Thymus (tissue), 11 donors: ENCODE results near the gene ALDH1L1. TPM values are rescaled to one million over a fixed set of nuclear protein-coding genes. Genes with fewer than 3 reads are reported as not detected.

Experiments used
- DNase-seq, 9 donors: peaks; one replicate each; pipeline ENCODE4 v3.0.0-alpha.2; 2013; ENCODE audit warnings: low spot score in 9 of 9, low read depth in 6 of 9, missing footprints in 1 of 9
- H3K27ac ChIP-seq, 2 donors: one replicate each; pipeline ENCODE4 v1.5.1; 2013; ENCODE audit warnings: control low read depth in 1 of 2, low read depth in 1 of 2, low read length in 1 of 2, mild to moderate bottlenecking in 1 of 2, moderate library complexity in 1 of 2
- H3K27me3 ChIP-seq, 2 donors: one replicate each; pipeline ENCODE4 v1.5.1; 2013; ENCODE audit warnings: low read length in 1 of 2; ENCODE audit not compliant: control insufficient read depth in 2 of 2, insufficient read depth in 1 of 2
- H3K36me3 ChIP-seq, 2 donors: one replicate each; pipeline ENCODE4 v1.5.1; 2013; ENCODE audit warnings: low read length in 1 of 2, mild to moderate bottlenecking in 1 of 2, moderate library complexity in 1 of 2; ENCODE audit not compliant: control insufficient read depth in 2 of 2, insufficient read depth in 2 of 2
- H3K4me1 ChIP-seq, 2 donors: one replicate each; pipeline ENCODE4 v1.5.1; 2013; ENCODE audit warnings: low read length in 2 of 2; ENCODE audit not compliant: control insufficient read depth in 2 of 2, insufficient read depth in 2 of 2
- H3K4me3 ChIP-seq, 2 donors: one replicate each; pipeline ENCODE4 v1.5.1; 2013; ENCODE audit warnings: low read length in 2 of 2, control low read depth in 1 of 2, mild to moderate bottlenecking in 1 of 2
- H3K9me3 ChIP-seq, 2 donors: one replicate each; pipeline ENCODE4 v1.5.1; 2013; ENCODE audit warnings: low read length in 1 of 2, mild to moderate bottlenecking in 1 of 2; ENCODE audit not compliant: control insufficient read depth in 2 of 2, insufficient read depth in 1 of 2
- WGBS: extraction: QIAGEN DNeasy Blood & Tissue Kit; methylation state at CpG from one replicate; pipeline ENCODE4 v1.1.7; 2013; 5-methylcytosine and 5-hydroxymethylcytosine counted together
- polyA plus RNA-seq: library from polyadenylated mRNA; stranded (reverse); fragments of 200-250 nt; gene quantifications from one replicate; pipeline ENCODE4 v1.2.3, GENCODE V29; 2013
- total RNA-seq: library from RNA; stranded (reverse); fragments of 120-200 nt; gene quantifications from one replicate; pipeline ENCODE4 v1.2.4, GENCODE V29; 2013
- donor health status: healthy.

The ALDH1L1 gene
- total and polyA plus RNA-seq, 2 donors, result 0.85 to 15.6 TPM

DNA sequence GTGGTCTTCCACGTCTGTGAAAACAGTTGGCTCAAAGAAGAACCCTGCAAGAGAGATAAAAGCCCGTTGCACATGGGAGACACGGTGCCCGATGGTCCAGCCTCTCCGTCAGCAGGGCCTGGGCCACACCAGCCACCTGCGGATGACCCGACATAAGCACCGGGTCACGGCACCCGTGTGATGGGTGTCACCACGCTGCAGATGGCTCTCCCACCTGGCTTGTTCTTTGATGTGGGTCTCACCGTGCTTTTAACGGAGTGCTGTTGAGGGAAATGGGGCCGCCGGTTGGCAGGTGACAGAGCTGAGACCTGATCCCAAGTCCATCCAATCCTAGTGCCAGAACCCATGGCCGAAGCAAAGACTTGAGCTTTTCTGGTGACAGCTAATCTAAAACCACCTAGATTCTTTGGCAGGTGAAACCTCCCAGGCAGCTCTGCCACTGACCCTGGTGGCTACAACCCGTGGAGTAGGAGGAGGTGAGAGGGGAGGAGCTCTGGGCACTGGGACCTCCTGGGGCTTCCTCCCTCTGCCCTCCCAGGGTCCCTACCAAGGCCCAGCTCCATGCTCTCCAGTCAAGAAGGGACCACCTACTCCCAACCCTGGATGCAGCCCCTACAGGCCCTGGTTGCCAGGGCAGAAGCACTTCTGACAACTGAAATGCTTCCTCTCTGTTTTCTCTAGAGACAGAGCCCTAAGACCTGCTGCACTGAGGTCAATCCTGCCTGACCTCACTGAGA lies 73.0 kb downstream of the ALDH1L1 start:
- 56% methylated on average over 17 of the region's 17 CpGs for WGBS
- no peaks in the 10 kb centered on the region for H3K27me3 ChIP-seq
- H3K27ac ChIP-seq, result no peak overlapping the region
- peaks cover 0 to 8% of the 10 kb centered on the region in 2 donors for H3K9me3 ChIP-seq
- H3K4me3 ChIP-seq, result no peak overlapping the region
- H3K4me1 ChIP-seq, result peaks cover 9 to 17% of the 10 kb centered on the region in 2 donors
- peak in 3 of 9 donors; percentile 42 to 73 (median 56) for DNase-seq
- no peaks in the 10 kb centered on the region for H3K36me3 ChIP-seq

DNA sequence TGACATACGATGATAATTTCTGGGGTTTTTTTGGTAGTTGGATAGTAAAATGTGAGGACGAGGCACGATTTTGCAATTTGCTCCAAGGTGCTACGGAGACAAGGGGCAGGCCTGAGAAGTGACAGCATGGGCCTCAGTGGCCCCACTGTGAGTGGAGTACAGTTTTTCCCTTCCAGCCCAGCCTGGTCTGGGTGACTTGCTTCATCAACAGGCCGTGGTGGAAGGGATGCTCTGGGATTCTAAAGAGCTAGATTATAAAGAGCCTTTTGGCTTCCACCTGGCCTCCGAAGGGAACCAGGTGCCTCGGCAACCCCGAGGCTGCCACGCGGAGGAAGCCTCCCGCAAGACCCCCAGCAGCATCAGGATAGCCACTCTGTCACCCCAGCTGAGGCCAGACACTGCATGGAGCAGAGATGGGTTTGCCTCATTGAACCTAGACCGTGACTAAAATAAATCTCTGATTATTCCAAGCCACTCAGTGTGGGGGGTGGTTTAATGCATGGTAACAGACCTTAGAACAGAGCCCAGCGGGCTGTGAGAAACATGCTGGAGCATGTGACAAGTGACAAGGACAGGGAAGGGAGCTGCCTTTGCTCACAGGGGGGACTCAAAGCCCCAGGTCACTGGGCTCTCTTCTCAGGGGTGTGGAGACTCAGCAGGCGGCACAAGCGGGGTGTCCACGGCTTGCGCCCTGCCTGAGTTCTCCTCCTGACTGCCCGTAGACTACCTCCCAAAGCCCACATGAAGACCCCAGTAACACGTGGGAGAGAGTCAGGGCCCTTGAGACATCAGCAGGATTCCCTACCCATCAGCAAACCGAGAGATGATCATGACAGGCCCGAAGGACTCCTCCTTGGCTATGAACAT lies 73.8 kb downstream of the ALDH1L1 start:
- no peak overlapping the region for H3K27ac ChIP-seq
- peaks cover 0 to 8% of the 10 kb centered on the region in 2 donors for H3K9me3 ChIP-seq
- no peaks in the 10 kb centered on the region for H3K27me3 ChIP-seq
- H3K36me3 ChIP-seq, result no peaks in the 10 kb centered on the region
- H3K4me3 ChIP-seq, result no peak overlapping the region
- H3K4me1 ChIP-seq, result peaks cover 9 to 17% of the 10 kb centered on the region in 2 donors
- no peak for DNase-seq
- 97% methylated on average over 21 of the region's 21 CpGs for WGBS

DNA sequence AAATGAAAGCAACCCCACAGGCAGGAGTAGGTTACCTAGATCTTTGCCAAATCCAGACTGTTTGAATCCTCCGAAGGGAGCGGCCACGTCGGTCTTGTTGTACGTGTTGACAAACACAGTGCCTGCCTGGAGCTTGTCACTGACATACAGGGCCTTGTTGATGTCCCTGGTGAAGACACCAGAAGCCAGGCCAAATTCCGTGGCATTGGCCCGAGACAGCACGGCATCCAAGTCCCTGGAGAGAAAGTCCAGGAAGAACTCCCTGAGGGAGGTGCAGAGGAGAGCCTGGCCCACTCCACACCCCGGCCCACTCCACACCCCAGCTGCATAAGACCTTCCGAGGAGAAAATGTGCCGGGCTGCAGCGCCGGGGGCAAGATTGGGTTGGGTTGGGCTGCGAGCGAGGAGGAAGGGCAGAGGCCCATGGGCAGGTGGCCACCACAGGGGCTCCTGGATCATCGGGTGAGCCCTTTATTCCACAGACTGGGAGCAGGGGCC lies 74.6 kb downstream of the ALDH1L1 start:
- H3K9me3 ChIP-seq, result peaks cover 0 to 8% of the 10 kb centered on the region in 2 donors
- no peaks in the 10 kb centered on the region for H3K27me3 ChIP-seq
- no peaks in the 10 kb centered on the region for H3K36me3 ChIP-seq
- no peak overlapping the region for H3K27ac ChIP-seq
- H3K4me1 ChIP-seq, result peaks cover 9 to 17% of the 10 kb centered on the region in 2 donors
- WGBS, result 94% methylated on average over 16 of the region's 16 CpGs
- DNase-seq, result no peak
- H3K4me3 ChIP-seq, result no peak overlapping the region

DNA sequence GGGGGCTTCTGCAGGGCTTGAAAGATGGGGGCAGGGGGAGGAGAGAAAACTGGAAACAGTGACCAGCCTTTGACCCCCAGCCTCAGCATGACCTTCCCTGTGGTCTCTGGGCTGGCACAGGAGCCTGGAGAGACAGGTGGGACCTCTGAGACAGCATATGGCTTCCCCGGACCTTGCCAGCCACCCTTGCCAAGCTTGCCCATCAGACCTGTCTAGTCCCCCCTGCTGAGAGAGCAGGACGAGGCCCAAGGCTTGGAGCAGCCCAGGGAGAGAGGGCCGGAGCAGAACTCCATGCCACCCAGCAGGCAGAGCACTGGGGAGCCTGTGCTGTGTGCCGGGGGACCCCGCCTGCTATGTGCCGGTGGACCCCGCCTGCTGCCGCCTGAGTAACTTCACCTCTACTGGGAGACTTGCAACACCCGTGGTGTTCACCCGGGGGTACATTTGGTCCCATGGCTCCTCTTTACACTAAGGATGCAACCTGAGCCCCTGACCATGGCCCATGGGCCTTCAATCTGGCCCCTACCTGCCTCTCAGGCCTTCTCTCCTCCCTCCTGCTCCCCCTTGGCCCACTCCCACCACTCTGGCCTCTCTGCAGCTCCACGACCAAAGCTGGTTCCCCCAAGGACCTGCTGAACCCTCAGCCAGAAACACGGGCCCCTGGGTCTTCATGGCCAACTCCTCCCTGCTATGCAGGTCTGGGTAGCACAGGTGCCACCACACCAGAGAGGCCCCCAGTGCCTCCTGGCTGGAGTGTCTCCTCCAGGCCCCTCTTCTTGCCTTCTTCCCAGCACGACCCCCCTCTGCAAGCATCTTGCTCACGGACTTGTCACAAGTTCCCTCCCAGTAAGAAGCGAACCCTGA lies 75.4 kb downstream of the ALDH1L1 start:
- DNase-seq, result no peak
- WGBS, result 93% methylated on average over 15 of the region's 15 CpGs
- H3K27ac ChIP-seq, result no peak overlapping the region
- peaks cover 0 to 8% of the 10 kb centered on the region in 2 donors for H3K9me3 ChIP-seq
- no peaks in the 10 kb centered on the region for H3K36me3 ChIP-seq
- H3K4me1 ChIP-seq, result peaks cover 9 to 17% of the 10 kb centered on the region in 2 donors
- no peaks in the 10 kb centered on the region for H3K27me3 ChIP-seq
- no peak overlapping the region for H3K4me3 ChIP-seq

DNA sequence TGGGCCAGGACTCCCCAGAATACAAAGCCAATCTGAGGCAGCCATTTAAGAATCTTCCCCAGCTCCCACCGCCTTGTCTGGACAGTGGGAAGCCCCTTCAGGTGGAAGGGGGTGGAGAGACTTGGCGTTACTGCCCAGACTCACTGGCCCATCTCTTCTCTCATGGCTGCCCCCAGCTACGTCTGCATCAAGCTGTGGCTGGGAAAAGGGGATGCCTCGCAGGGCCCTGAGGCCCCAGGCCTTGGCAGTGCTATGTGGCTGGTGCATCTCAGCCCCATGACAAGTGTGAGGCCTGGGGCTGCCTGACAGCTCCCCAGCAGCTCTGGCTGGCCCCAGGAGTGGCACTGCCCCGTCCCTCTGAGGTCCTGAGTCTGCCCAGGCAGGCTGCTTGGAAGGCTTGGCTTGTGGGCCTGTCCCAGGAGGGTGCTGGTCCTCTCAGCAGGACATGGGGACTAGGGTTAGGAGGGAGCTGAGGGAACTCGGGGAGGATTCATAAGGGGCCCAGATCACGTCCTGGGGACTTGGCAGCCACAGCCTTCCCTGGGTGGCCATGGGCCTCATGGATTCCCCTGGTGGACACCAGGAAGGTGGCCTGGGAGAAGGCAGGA lies 76.3 kb downstream of the ALDH1L1 start:
- no peaks in the 10 kb centered on the region for H3K36me3 ChIP-seq
- no peak for DNase-seq
- no peak overlapping the region for H3K4me3 ChIP-seq
- peaks cover 9 to 17% of the 10 kb centered on the region in 2 donors for H3K4me1 ChIP-seq
- no peaks in the 10 kb centered on the region for H3K27me3 ChIP-seq
- no peak overlapping the region for H3K27ac ChIP-seq
- 94% methylated on average over 7 of the region's 7 CpGs for WGBS
- peaks cover 0 to 8% of the 10 kb centered on the region in 2 donors for H3K9me3 ChIP-seq

- Histone ChIP-seq H3K4me1 (peaks cover 9 to 17% of the 10 kb centered on the region in 2 donors), H3K36me3 (no peaks in the 10 kb centered on the region), H3K27ac (no peak overlapping the region), H3K9me3 (peaks cover 0 to 8% of the 10 kb centered on the region in 2 donors), H3K27me3 (no peaks in the 10 kb centered on the region), H3K4me3 (no peak overlapping the region)
- no peak for DNase-seq
- 86% methylated on average over 22 of the region's 22 CpGs for WGBS
Measured at GRCh38 chr3:126103121-126104027, 77.0 kb downstream of the ALDH1L1 start.

DNA sequence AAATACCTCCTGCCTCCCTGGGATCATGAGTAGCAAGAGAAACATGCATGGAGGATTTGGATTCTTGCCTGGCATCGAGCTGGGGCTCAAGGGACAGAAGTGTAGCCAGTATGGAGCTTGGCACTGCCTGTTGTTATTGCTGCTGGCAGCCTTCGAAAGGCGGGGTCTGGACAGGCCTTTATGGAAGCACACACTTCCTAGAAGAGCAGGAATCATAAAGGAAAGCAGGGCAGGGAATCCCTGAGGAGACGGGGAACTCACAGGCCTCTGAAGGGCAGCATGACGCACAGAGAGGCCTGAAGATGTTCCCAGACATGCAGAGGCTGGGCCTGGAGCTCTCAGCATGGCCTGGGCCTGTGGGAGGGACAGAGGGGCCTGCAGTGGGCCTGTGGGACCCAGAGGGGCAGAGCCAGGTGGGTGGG lies 77.8 kb downstream of the ALDH1L1 start:
- Histone ChIP-seq H3K36me3 (no peaks in the 10 kb centered on the region), H3K9me3 (peaks cover 0 to 8% of the 10 kb centered on the region in 2 donors), H3K27me3 (no peaks in the 10 kb centered on the region), H3K4me1 (peaks cover 7 to 9% of the 10 kb centered on the region in 2 donors), H3K4me3 (no peak overlapping the region), H3K27ac (no peak overlapping the region)
- WGBS, result 88% methylated on average over 5 of the region's 5 CpGs
- DNase-seq, result no peak
